H1 (cell line): Measurements from ENCODE around the gene CBLB. TPM values are rescaled to one million over a fixed set of nuclear protein-coding genes. Genes with fewer than 3 reads are reported as not detected.

Source experiments
- BACH1 ChIP-seq: IDR thresholded peaks from 2 replicates; pipeline ENCODE4 v1.6.1; 2012; ENCODE audit warnings: low read length, improper control_type of control experiment
- BCL11A ChIP-seq, 2 experiments: IDR thresholded peaks; one replicate each; pipeline ENCODE4 v1.6.1; 2011; ENCODE audit warnings: low read depth in 2 of 2, low read length in 2 of 2, mild to moderate bottlenecking in 2 of 2
- KDM4A ChIP-seq: IDR thresholded peaks from one replicate; pipeline ENCODE4 v1.7.1; 2012; ENCODE audit warnings: low read depth, mild to moderate bottlenecking, moderate library complexity, low read length, inconsistent platforms; ENCODE audit not compliant: severe bottlenecking
- SIN3A ChIP-seq, 2 experiments: IDR thresholded peaks in 1 of 2; conservative IDR thresholded peaks in 1 of 2; 2 replicates each; pipeline ENCODE4 v1.6.1; 2011 to 2012; ENCODE audit warnings: low read length in 2 of 2, improper control_type of control experiment in 1 of 2, low read depth in 1 of 2, mild to moderate bottlenecking in 1 of 2
- polyA plus RNA-seq, 7 experiments: library from polyadenylated mRNA; depleted of rRNA in 3 of 7; stranded (reverse) in 5 of 7; unstranded in 2 of 7; fragments of >200 nt in 5 of 7; fragments of 200-250 nt in 2 of 7; gene quantifications; 1 replicate in 5 of 7; 2 replicates in 1 of 7; 4 replicates in 1 of 7; pipeline versions ENCODE4 v1.2.1 to v1.2.3, GENCODE V29; 2011 to 2013; ENCODE audit warnings: missing spikeins in 2 of 7, mixed read lengths in 2 of 7
- total RNA-seq: library from RNA; stranded (reverse); fragmentation: NEBNext Ultra II Directional; extraction: Animal tissue kit (Norgen Biotek cat#: 25700); gene quantifications from 2 replicates; pipeline ENCODE4 v1.2.1, GENCODE V29; 2021

CBLB gene
- total and polyA plus RNA-seq, 2 of the 8 experiments (the other 6 are each of a cell fraction or from before 2014, with no cell fraction given): 14.5 to 26.0 TPM

- TF ChIP-seq KDM4A (no peak), SIN3A (conservative IDR thresholded peaks at IDR 0.05 in 1 of 2, IDR thresholded peaks at IDR 0.05 in 1 of 2; ENCODE audit: low read depth in 1 of 2, low read length in 2 of 2) (no peak), BACH1 (no peak), BCL11A (IDR thresholded peaks at IDR 0.05; ENCODE audit: low read depth in 2 of 2, low read length in 2 of 2) (no peak)
Observed at GRCh38 chr3:105860641-105861040, 8.2 kb downstream of the CBLB start (continued).
